HK-2 (cell line): Measurements from ENCODE around the gene PSMD2.

Experiments used
- DNase-seq: peaks from one replicate; pipeline ENCODE4 v3.0.0-alpha.2; 2018; ENCODE audit not compliant: unreplicated experiment

The PSMD2 gene

DNA sequence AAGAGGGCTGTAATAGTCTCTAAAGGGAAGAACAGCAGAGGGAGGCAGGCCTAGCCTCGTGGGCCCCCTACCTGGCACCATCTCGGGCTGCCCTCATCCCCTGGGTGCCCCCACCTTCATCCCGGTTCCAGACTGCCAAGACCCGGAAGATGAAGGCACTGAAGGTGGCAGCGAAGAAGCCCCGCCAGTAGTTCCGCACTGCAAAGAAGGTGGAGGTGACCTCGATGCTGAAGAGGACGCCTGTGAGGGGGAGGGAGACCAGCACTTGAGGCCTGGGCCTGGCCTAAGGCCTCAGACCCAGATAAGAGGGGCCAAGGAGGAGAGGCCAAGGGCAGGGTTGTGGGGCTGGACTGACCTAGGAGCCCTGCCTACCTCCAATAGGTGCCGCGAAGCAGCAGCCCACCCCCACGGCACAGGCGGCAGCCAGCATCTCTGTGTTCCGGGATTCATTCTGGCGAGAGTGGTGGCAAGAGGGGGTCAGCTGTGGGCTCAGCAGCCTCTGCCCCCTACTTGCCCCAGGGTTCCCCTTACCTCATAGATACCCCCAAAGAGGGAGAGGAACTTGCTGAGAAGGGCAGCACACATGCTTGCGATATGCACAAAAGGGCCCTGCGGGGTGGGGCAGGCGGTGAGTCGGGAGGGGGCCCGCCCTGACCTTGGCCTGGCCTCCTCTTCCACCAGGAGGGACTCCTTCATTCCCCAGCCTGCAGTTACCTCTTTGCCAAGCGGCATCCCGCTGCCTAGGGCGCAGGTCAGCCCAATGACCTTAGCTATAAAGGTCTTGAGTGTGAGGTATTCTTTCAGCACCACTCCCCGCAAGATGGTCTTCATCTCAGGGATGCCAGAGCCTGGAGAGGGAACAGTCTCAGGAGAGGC lies 58.4 kb downstream of the PSMD2 start:
- DNase-seq: no peak

DNA sequence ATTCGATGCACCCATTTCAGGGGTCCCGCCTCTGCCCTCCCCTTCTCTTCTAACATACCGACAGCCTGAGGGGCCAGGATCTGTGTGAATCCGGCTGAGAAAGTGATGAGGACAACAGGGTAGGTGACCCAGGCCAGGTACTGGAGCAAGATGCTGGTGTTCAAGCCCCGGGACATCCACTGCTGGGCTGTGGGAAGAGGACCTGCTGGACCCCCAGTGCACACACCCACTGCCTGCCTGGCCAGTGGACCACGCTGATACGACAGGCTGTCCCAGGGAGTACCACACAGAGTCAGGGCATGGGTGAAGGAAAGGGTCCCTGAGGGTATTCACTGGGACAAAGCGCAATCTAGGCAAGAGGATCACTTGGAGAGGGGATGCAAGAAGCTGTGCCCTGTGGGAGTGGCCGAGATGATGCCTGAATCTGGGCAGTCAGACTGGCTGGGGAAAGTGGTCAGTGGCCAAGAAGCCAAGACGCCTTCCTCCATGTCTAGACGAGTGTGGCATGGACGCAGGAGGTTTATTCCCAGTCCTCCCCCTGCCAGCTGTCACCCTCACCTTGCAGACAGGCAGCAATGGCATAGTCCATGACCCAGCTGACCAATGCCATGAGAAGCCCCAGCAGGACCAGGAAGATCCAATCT lies 59.2 kb downstream of the PSMD2 start:
- DNase-seq: no peak
